H1 (cell line): ENCODE data around the gene MAK. TPM values are rescaled to one million over a fixed set of nuclear protein-coding genes. Genes with fewer than 3 reads are reported as not detected.

ENCODE experiments used
- CTCF ChIA-PET: fragments of 300-600 bp; sonication (Branson Sonifier 250); formaldehyde crosslinking; loops from one replicate; lab custom pipeline; 2021; ENCODE audit not compliant: partially characterized antibody; lab: Charles Lee
- POLR2A ChIA-PET: fragments of 300-600 bp; sonication (Branson Sonifier 250); formaldehyde crosslinking; loops from one replicate; lab custom pipeline; 2021; ENCODE audit warnings: inconsistent platforms; ENCODE audit not compliant: partially characterized antibody; lab: Charles Lee
- DNase-seq, 2 experiments: peaks; one replicate each; pipeline versions ENCODE4 v3.0.0 to v3.0.0-alpha.2; 2010 to 2022; ENCODE audit warnings: low spot score in 2 of 2, low read depth in 1 of 2, mixed read lengths in 1 of 2
- FAIRE-seq: peaks from 2 replicates; lab custom pipeline; 2011; peaks lifted over from hg19 to GRCh38; lab: Jason Lieb, UNC
- H2AFZ ChIP-seq: 2 replicates; pipeline ENCODE4 v1.8.1; 2012; ENCODE audit warnings: low read length, inconsistent platforms
- H2AK5ac ChIP-seq: 2 replicates; pipeline ENCODE4 v1.6.1; 2013; ENCODE audit warnings: low read depth, low read length
- H2BK120ac ChIP-seq: replicated peaks from 2 replicates; pipeline ENCODE3; 2013; ENCODE audit warnings: low read depth, low read length, inconsistent platforms
- H2BK12ac ChIP-seq: 2 replicates; pipeline ENCODE4 v1.6.1; 2013; ENCODE audit warnings: low read depth, low read length
- H2BK15ac ChIP-seq: 2 replicates; pipeline ENCODE4 v1.6.1; 2013; ENCODE audit warnings: low read length
- H2BK20ac ChIP-seq: 2 replicates; pipeline ENCODE4 v1.6.1; 2013; ENCODE audit warnings: low read length
- H2BK5ac ChIP-seq: 2 replicates; pipeline ENCODE4 v1.6.1; 2013; ENCODE audit warnings: low read depth, low read length
- H3K14ac ChIP-seq: 2 replicates; pipeline ENCODE4 v1.6.1; 2013; ENCODE audit warnings: inconsistent platforms; ENCODE audit not compliant: insufficient read length
- H3K18ac ChIP-seq: 2 replicates; pipeline ENCODE4 v1.6.1; 2013; ENCODE audit warnings: low read length; ENCODE audit errors: extremely low read depth
- H3K23ac ChIP-seq: 2 replicates; pipeline ENCODE4 v1.6.1; 2013; ENCODE audit warnings: inconsistent platforms; ENCODE audit not compliant: insufficient read length
- H3K23me2 ChIP-seq: 2 replicates; pipeline ENCODE4 v1.6.1; 2013; ENCODE audit warnings: low read depth, low read length
- H3K27ac ChIP-seq: 2 replicates; pipeline ENCODE4 v1.6.1; 2011; ENCODE audit warnings: low read depth, low read length, inconsistent platforms
- H3K27me3 ChIP-seq, 4 experiments: replicated peaks in 1 of 4; 1 replicate in 1 of 4; 2 replicates in 3 of 4; pipeline versions ENCODE4 v1.6.1 to v1.8.1; 2011 to 2013; ENCODE audit warnings: low read length in 3 of 4, mild to moderate bottlenecking in 3 of 4, inconsistent platforms in 2 of 4, mixed read lengths in 2 of 4, moderate library complexity in 1 of 4; ENCODE audit not compliant: control insufficient read depth in 3 of 4, insufficient read depth in 3 of 4; ENCODE audit errors: extremely low read depth in 1 of 4
- H3K36me3 ChIP-seq, 4 experiments: 2 replicates each; pipeline versions ENCODE4 v1.6.1 to v1.8.1; 2011 to 2013; ENCODE audit warnings: mild to moderate bottlenecking in 4 of 4, low read length in 3 of 4, moderate library complexity in 2 of 4, control low read depth in 1 of 4, inconsistent platforms in 1 of 4; ENCODE audit not compliant: insufficient read depth in 4 of 4, control insufficient read depth in 2 of 4
- H3K4ac ChIP-seq: replicated peaks from 2 replicates; pipeline ENCODE3; 2013; ENCODE audit warnings: low read length, low read depth, mixed read lengths, inconsistent platforms; ENCODE audit not compliant: insufficient read length
- H3K4me1 ChIP-seq, 4 experiments: replicated peaks in 1 of 4; 1 replicate in 1 of 4; 2 replicates in 3 of 4; pipeline versions ENCODE4 v1.6.1 to v1.8.1; 2011 to 2013; ENCODE audit warnings: low read length in 3 of 4, inconsistent platforms in 2 of 4, mixed read lengths in 1 of 4; ENCODE audit not compliant: insufficient read depth in 4 of 4, control insufficient read depth in 3 of 4
- H3K4me2 ChIP-seq, 2 experiments: 2 replicates each; pipeline versions ENCODE4 v1.6.1 to v1.8.1; 2011 to 2013; ENCODE audit warnings: low read depth in 2 of 2, low read length in 2 of 2, control low read depth in 1 of 2, inconsistent platforms in 1 of 2, mild to moderate bottlenecking in 1 of 2; ENCODE audit not compliant: insufficient read depth in 1 of 2
- H3K4me3 ChIP-seq, 4 experiments: fragments of 200-600, 300-600 bp in 1 of 4; sonication (generic), shearing (Covaris generic), sonication (Bioruptor Twin) in 1 of 4; 2 replicates each; pipeline versions ENCODE4 v1.5.1 to v1.8.1; 2011 to 2016; ENCODE audit warnings: low read length in 4 of 4, low read depth in 3 of 4, control low read depth in 2 of 4, inconsistent platforms in 2 of 4, mild to moderate bottlenecking in 2 of 4, mixed read lengths in 1 of 4, moderate library complexity in 1 of 4; ENCODE audit not compliant: insufficient read depth in 2 of 4; ENCODE audit errors: extremely low read depth in 1 of 4
- H3K56ac ChIP-seq: replicated peaks from 2 replicates; pipeline ENCODE3; 2013; ENCODE audit warnings: low read depth, mild to moderate bottlenecking, mixed read lengths, low read length, inconsistent platforms; ENCODE audit not compliant: insufficient read length
- H3K79me1 ChIP-seq: 2 replicates; pipeline ENCODE4 v1.6.1; 2013; ENCODE audit warnings: low read depth, low read length, control low read depth
- H3K79me2 ChIP-seq, 2 experiments: 2 replicates each; pipeline versions ENCODE4 v1.6.1 to v1.8.1; 2012 to 2013; ENCODE audit warnings: low read length in 2 of 2, mild to moderate bottlenecking in 2 of 2, inconsistent platforms in 1 of 2; ENCODE audit not compliant: insufficient read depth in 2 of 2, control insufficient read depth in 1 of 2
- H3K9ac ChIP-seq, 4 experiments: replicated peaks in 1 of 4; 1 replicate in 1 of 4; 2 replicates in 3 of 4; pipeline versions ENCODE4 v1.6.1 to v1.8.1; 2011 to 2013; ENCODE audit warnings: low read depth in 3 of 4, low read length in 3 of 4, control low read depth in 2 of 4, mild to moderate bottlenecking in 2 of 4, moderate library complexity in 2 of 4, inconsistent platforms in 1 of 4; ENCODE audit errors: extremely low read depth in 1 of 4
- H3K9me3 ChIP-seq, 2 experiments: 2 replicates each; pipeline versions ENCODE4 v1.6.1 to v1.8.1; 2012 to 2013; ENCODE audit warnings: mild to moderate bottlenecking in 2 of 2, moderate library complexity in 2 of 2, control low read depth in 1 of 2, inconsistent platforms in 1 of 2, low read depth in 1 of 2, low read length in 1 of 2, mixed read lengths in 1 of 2; ENCODE audit not compliant: insufficient read depth in 2 of 2
- H4K20me1 ChIP-seq, 2 experiments: replicated peaks in 1 of 2; 2 replicates each; pipeline versions ENCODE3 to v1.8.1; 2011 to 2013; ENCODE audit warnings: inconsistent platforms in 2 of 2, low read length in 2 of 2, mild to moderate bottlenecking in 1 of 2; ENCODE audit not compliant: insufficient read depth in 2 of 2, control insufficient read depth in 1 of 2
- H4K5ac ChIP-seq: 2 replicates; pipeline ENCODE4 v1.6.1; 2013; ENCODE audit warnings: low read length, low read depth, mixed read lengths, inconsistent platforms; ENCODE audit not compliant: insufficient read length
- H4K8ac ChIP-seq: 2 replicates; pipeline ENCODE4 v1.8.0; 2013; ENCODE audit warnings: mild to moderate bottlenecking, moderate library complexity, low read length, inconsistent platforms; ENCODE audit not compliant: insufficient read depth; ENCODE audit errors: extremely low read depth
- H4K91ac ChIP-seq: replicated peaks from 2 replicates; pipeline ENCODE3; 2013; ENCODE audit warnings: low read length, mixed read lengths, inconsistent platforms; ENCODE audit not compliant: insufficient read length
- NANOG ChIP-seq: IDR thresholded peaks from 2 replicates; pipeline ENCODE4 v1.6.1; 2011; ENCODE audit warnings: low read length, low read depth, mild to moderate bottlenecking, inconsistent platforms; ENCODE audit not compliant: insufficient read depth, poor library complexity, severe bottlenecking
- WGBS, 2 experiments: shearing (Covaris generic) in 1 of 2; methylation state at CpG; one replicate each; pipeline versions ENCODE4 v1.1.6 to v1.1.7; 2013 to 2015; ENCODE audit warnings: low lambda C conversion rate in 2 of 2, mixed read lengths in 2 of 2, inconsistent platforms in 1 of 2, low coverage in 1 of 2, missing lambda C conversion rate in 1 of 2; ENCODE audit not compliant: insufficient replicate concordance in 2 of 2, insufficient coverage in 1 of 2, insufficient read length in 1 of 2; ENCODE audit errors: extremely low coverage in 1 of 2, missing lambda C conversion rate in 1 of 2; 5-methylcytosine and 5-hydroxymethylcytosine counted together
- polyA plus RNA-seq, 7 experiments: library from polyadenylated mRNA; depleted of rRNA in 3 of 7; stranded (reverse) in 5 of 7; unstranded in 2 of 7; fragments of >200 nt in 5 of 7; fragments of 200-250 nt in 2 of 7; gene quantifications; 1 replicate in 5 of 7; 2 replicates in 1 of 7; 4 replicates in 1 of 7; pipeline versions ENCODE4 v1.2.1 to v1.2.3, GENCODE V29; 2011 to 2013; ENCODE audit warnings: missing spikeins in 2 of 7, mixed read lengths in 2 of 7
- total RNA-seq: library from RNA; stranded (reverse); fragmentation: NEBNext Ultra II Directional; extraction: Animal tissue kit (Norgen Biotek cat#: 25700); gene quantifications from 2 replicates; pipeline ENCODE4 v1.2.1, GENCODE V29; 2021

MAK gene
- total and polyA plus RNA-seq, 2 of the 8 experiments (the other 6 are each of a cell fraction or from before 2014, with no cell fraction given): 0.08 to 0.37 TPM

GRCh38 chr6:10831609-10832008 is 6.7 kb downstream of the MAK start:
- Histone ChIP-seq H2BK20ac (no peak overlapping the region), H3K4me3 (no peak overlapping the region), H3K9me3 (peaks cover 3 to 6% of the 10 kb centered on the region in 2 experiments; a peak in 1 of 4 replicates), H3K18ac (no peak overlapping the region), H2BK15ac (no peak overlapping the region), H3K23ac (no peak overlapping the region), H3K4me1 (no peaks in the 10 kb centered on the region), H2AFZ (no peak overlapping the region), H4K91ac (no peak overlapping the region), H3K4me2 (no peak overlapping the region), H2AK5ac (no peak overlapping the region), H4K20me1 (no peaks in the 10 kb centered on the region), H3K14ac (no peak overlapping the region), H2BK12ac (no peak overlapping the region), H4K5ac (no peak overlapping the region), H3K27ac (no peak overlapping the region), H3K56ac (no peak overlapping the region), H3K9ac (no peak overlapping the region), H3K36me3 (no peaks in the 10 kb centered on the region), H3K27me3 (peaks cover 0 to 8% (median 3%) of the 10 kb centered on the region in 4 experiments; a peak in 2 of 7 replicates), H3K4ac (no peak overlapping the region), H3K79me1 (no peaks in the 10 kb centered on the region), H2BK5ac (no peak overlapping the region), H3K79me2 (no peaks in the 10 kb centered on the region), H4K8ac (no peak overlapping the region), H2BK120ac (no peak overlapping the region), H3K23me2 (no peaks in the 10 kb centered on the region)
- FAIRE-seq: no peak
- CTCF ChIA-PET: no interaction called here
- POLR2A ChIA-PET: no interaction called here
- WGBS, 2 experiments: 95% methylated on average over 2 of the region's 2 CpGs; no CpG with 5 or more reads in 1 of the 2 experiments
- DNase-seq: no peak
- no peak for TF ChIP-seq NANOG
